Neural progenitor cell (in vitro differentiated cells): Measurements from ENCODE around the gene TNIK. TPM values are rescaled to one million over a fixed set of nuclear protein-coding genes. Genes with fewer than 3 reads are reported as not detected.

Experiments
- DNase-seq: peaks from one replicate; pipeline ENCODE4 v3.0.0-alpha.2; 2016; ENCODE audit warnings: low spot score
- H2AFZ ChIP-seq: fragments of 200-600 bp; sonication (generic); replicated peaks from 2 replicates; pipeline ENCODE4 v1.6.1; 2016; ENCODE audit warnings: antibody characterized with exemption
- H3F3A ChIP-seq: fragments of 200-600 bp; sonication (generic); 2 replicates; pipeline ENCODE4 v1.6.1; 2016; ENCODE audit warnings: antibody characterized with exemption, low read depth
- H3K27ac ChIP-seq: fragments of 200-600 bp; sonication (generic); 2 replicates; pipeline ENCODE4 v1.5.1; 2016; ENCODE audit warnings: mild to moderate bottlenecking
- H3K27me3 ChIP-seq: fragments of 200-600 bp; sonication (generic); 2 replicates; pipeline ENCODE4 v1.6.1; 2016; ENCODE audit warnings: mild to moderate bottlenecking, moderate library complexity
- H3K36me3 ChIP-seq: fragments of 200-600 bp; sonication (generic); 2 replicates; pipeline ENCODE4 v1.5.1; 2016
- H3K4me1 ChIP-seq: fragments of 200-600 bp; sonication (generic); 2 replicates; pipeline ENCODE4 v1.6.1; 2016; ENCODE audit warnings: mixed run types
- H3K4me2 ChIP-seq: fragments of 200-600 bp; sonication (generic); 2 replicates; pipeline ENCODE4 v1.6.1; 2016
- H3K4me3 ChIP-seq: fragments of 200-600 bp; sonication (generic); 2 replicates; pipeline ENCODE4 v1.5.1; 2016
- H3K79me2 ChIP-seq: fragments of 200-600 bp; sonication (generic); 2 replicates; pipeline ENCODE4 v1.6.1; 2016; ENCODE audit warnings: low read depth
- H3K9ac ChIP-seq: fragments of 200-600 bp; sonication (generic); 2 replicates; pipeline ENCODE4 v1.6.1; 2016
- H3K9me3 ChIP-seq: fragments of 200-600 bp; sonication (generic); 2 replicates; pipeline ENCODE4 v1.5.1; 2016; ENCODE audit warnings: low read depth
- H4K20me1 ChIP-seq: fragments of 200-600 bp; sonication (generic); 2 replicates; pipeline ENCODE4 v1.6.1; 2016; ENCODE audit warnings: low read depth
- H3K27ac Mint-ChIP-seq: 3 replicates; pipeline ENCODE4 v1.8.0; 2021; ENCODE audit warnings: mixed read lengths
- H3K27me3 Mint-ChIP-seq: 2 replicates; pipeline ENCODE4 v1.8.0; 2022; ENCODE audit warnings: low read depth, mild to moderate bottlenecking, inconsistent platforms, moderate library complexity, mixed read lengths; ENCODE audit not compliant: insufficient read depth
- H3K36me3 Mint-ChIP-seq: 3 replicates; pipeline ENCODE4 v1.8.0; 2021; ENCODE audit warnings: mixed read lengths
- H3K4me1 Mint-ChIP-seq: 3 replicates; pipeline ENCODE4 v1.8.0; 2021; ENCODE audit warnings: mixed read lengths
- H3K4me3 Mint-ChIP-seq: 3 replicates; pipeline ENCODE4 v1.8.0; 2021; ENCODE audit warnings: mild to moderate bottlenecking, moderate library complexity, mixed read lengths
- H3K9me3 Mint-ChIP-seq: 3 replicates; pipeline ENCODE4 v1.8.0; 2020; ENCODE audit warnings: mixed read lengths
- EZH2 ChIP-seq: fragments of 200-600 bp; sonication (generic); IDR thresholded peaks from 2 replicates; pipeline ENCODE4 v1.6.1; 2017; ENCODE audit warnings: antibody characterized with exemption, mild to moderate bottlenecking, moderate library complexity
- EZH2phosphoT487 ChIP-seq: fragments of 200-600 bp; sonication (generic); IDR thresholded peaks from 2 replicates; pipeline ENCODE4 v1.6.1; 2017; ENCODE audit warnings: antibody characterized with exemption
- total RNA-seq: library from RNA; depleted of rRNA; stranded (reverse); fragments of >200 nt; gene quantifications from 2 replicates; pipeline ENCODE4 v1.2.3, GENCODE V29; 2015; ENCODE audit warnings: low replicate concordance
- TF ChIP-seq, protein P1 (sequence below): fragments of 200-600 bp; sonication (generic); IDR thresholded peaks from 2 replicates; pipeline ENCODE4 v1.5.1; 2017; ENCODE audit warnings: antibody characterized with exemption, mild to moderate bottlenecking

The TNIK gene
- total RNA-seq, 1 donor from 2014 or later: 3.0 TPM

DNA sequence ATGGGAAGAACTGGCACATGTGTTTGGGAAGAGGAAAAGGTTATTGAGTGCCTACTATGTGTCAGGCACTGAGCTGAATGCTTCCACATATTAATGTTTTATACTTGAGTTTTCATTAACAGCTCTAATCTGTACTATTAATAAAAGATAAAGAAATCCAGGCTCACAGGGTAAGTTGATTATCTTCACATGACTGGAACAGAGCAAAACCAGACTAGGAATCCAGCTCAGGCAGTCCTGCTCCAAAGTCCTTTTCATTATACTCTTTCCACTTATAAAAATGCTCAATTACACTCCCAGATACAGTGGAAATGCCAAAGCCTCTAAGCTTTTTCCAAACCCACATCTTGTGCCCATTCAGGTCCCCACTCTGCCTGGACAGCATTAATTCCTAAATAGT is 97.6 kb downstream of the TNIK start:
- Histone ChIP-seq H3F3A (no peaks in the 10 kb centered on the region), H3K9ac (no peak overlapping the region), H4K20me1 (no peaks in the 10 kb centered on the region), H3K27ac (no peak overlapping the region), H3K4me1 (peaks cover 13% of the 10 kb centered on the region), H3K4me2 (peak overlapping the region; percentile 34), H3K4me3 (no peak overlapping the region), H2AFZ (no peak overlapping the region), H3K36me3 (no peaks in the 10 kb centered on the region), H3K9me3 (no peaks in the 10 kb centered on the region), H3K79me2 (no peaks in the 10 kb centered on the region), H3K27me3 (no peaks in the 10 kb centered on the region)
- TF ChIP-seq, protein P1, sequence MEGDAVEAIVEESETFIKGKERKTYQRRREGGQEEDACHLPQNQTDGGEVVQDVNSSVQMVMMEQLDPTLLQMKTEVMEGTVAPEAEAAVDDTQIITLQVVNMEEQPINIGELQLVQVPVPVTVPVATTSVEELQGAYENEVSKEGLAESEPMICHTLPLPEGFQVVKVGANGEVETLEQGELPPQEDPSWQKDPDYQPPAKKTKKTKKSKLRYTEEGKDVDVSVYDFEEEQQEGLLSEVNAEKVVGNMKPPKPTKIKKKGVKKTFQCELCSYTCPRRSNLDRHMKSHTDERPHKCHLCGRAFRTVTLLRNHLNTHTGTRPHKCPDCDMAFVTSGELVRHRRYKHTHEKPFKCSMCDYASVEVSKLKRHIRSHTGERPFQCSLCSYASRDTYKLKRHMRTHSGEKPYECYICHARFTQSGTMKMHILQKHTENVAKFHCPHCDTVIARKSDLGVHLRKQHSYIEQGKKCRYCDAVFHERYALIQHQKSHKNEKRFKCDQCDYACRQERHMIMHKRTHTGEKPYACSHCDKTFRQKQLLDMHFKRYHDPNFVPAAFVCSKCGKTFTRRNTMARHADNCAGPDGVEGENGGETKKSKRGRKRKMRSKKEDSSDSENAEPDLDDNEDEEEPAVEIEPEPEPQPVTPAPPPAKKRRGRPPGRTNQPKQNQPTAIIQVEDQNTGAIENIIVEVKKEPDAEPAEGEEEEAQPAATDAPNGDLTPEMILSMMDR: no peak
- TF ChIP-seq EZH2: no peak
- TF ChIP-seq EZH2phosphoT487: no peak
- DNase-seq: no peak
- Mint-ChIP-seq H3K27me3 (no peaks in the 10 kb centered on the region), H3K36me3 (peaks cover 1% of the 10 kb centered on the region), H3K27ac (peak overlapping the region; percentile 68), H3K4me3 (no peak overlapping the region), H3K9me3 (peaks cover 3% of the 10 kb centered on the region), H3K4me1 (peaks cover 36% of the 10 kb centered on the region)

DNA sequence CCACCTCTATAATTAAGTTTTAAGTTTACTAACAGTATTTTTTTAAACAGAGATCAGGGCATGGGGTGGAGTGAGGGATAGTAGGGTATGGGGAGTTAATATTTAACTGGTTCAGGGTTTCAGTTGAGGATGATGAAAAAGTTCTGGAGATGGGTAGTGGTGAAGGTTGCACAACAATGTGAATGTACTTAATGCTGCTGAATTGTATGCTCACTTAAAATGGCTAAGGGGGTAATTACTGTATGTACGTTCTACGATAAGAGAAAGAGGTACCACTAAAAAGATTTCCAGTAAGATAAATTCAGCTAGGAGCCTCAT is 101.4 kb downstream of the TNIK start:
- no peak overlapping the region for H3K27ac Mint-ChIP-seq
- H3K9me3 Mint-ChIP-seq: peaks cover 3% of the 10 kb centered on the region
- no peak overlapping the region for H2AFZ ChIP-seq
- H3K36me3 Mint-ChIP-seq: peaks cover 1% of the 10 kb centered on the region
- H3K36me3 ChIP-seq: no peaks in the 10 kb centered on the region
- H3F3A ChIP-seq: no peaks in the 10 kb centered on the region
- H3K9me3 ChIP-seq: no peaks in the 10 kb centered on the region
- no peak overlapping the region for H3K4me3 ChIP-seq
- no peak for DNase-seq
- no peak overlapping the region for H3K27ac ChIP-seq
- no peaks in the 10 kb centered on the region for H3K79me2 ChIP-seq
- no peaks in the 10 kb centered on the region for H3K27me3 Mint-ChIP-seq
- TF ChIP-seq, protein P1: no peak
- no peak for TF ChIP-seq EZH2phosphoT487
- TF ChIP-seq EZH2: no peak
- H4K20me1 ChIP-seq: no peaks in the 10 kb centered on the region
- peaks cover 13% of the 10 kb centered on the region for H3K4me1 ChIP-seq
- no peak overlapping the region for H3K4me3 Mint-ChIP-seq
- no peaks in the 10 kb centered on the region for H3K27me3 ChIP-seq
- no peak overlapping the region for H3K4me2 ChIP-seq
- peaks cover 24% of the 10 kb centered on the region for H3K4me1 Mint-ChIP-seq
- H3K9ac ChIP-seq: no peak overlapping the region

DNA sequence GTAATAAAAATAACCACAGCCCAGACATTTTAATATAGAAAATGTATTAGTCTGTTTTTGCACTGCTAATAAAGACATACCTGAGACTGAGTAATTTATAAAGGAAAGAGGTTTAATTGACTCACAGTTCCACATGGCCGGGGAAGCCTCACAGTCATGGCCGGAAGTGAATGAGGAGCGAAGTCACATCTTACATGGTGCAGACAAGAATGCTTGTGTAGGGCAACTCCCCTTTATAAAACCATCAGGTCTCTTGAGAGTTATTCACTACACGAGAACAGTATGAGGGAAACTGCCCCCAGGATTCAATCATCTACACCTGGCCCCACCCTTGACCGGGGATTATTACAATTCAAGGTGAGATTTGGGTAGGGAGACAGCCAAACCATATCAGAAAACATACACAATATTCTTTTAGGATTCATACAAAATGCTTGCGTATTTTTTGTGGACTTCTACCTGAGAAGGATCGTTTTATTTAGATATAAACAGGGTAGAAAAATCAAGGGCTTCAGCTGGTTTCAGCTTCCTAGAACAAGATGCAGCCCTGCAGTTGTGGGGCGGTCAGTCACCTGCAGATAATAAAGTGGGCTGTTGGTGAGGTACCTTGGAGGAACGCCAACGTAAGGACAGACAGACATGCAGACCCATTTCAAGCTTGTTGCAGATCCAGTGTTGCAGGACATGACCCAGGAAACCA is 101.9 kb downstream of the TNIK start:
- Histone ChIP-seq H4K20me1 (no peaks in the 10 kb centered on the region), H3K36me3 (no peaks in the 10 kb centered on the region), H2AFZ (no peak overlapping the region), H3K9me3 (no peaks in the 10 kb centered on the region), H3K4me2 (no peak overlapping the region), H3K27ac (no peak overlapping the region), H3K9ac (no peak overlapping the region), H3K4me3 (no peak overlapping the region), H3K79me2 (no peaks in the 10 kb centered on the region), H3K27me3 (no peaks in the 10 kb centered on the region), H3K4me1 (peaks cover 8% of the 10 kb centered on the region), H3F3A (no peaks in the 10 kb centered on the region)
- peaks cover 19% of the 10 kb centered on the region for H3K4me1 Mint-ChIP-seq
- H3K36me3 Mint-ChIP-seq: peaks cover 1% of the 10 kb centered on the region
- TF ChIP-seq, protein P1: no peak
- TF ChIP-seq EZH2 (no peak), EZH2phosphoT487 (no peak)
- no peak for DNase-seq
- no peak overlapping the region for H3K4me3 Mint-ChIP-seq
- no peak overlapping the region for H3K27ac Mint-ChIP-seq
- H3K9me3 Mint-ChIP-seq: peaks cover 3% of the 10 kb centered on the region
- H3K27me3 Mint-ChIP-seq: no peaks in the 10 kb centered on the region
